Measurements from ENCODE around the gene ACOT12.

GRCh38 chr5:81297531-81297930, 96.4 kb downstream of the ACOT12 start:
- TF ChIP-seq CTCF (IDR thresholded peaks at IDR 0.05) (no peak), POLR2A (IDR thresholded peaks at IDR 0.05) (no peak)

All from right lobe of liver (tissue), 4 donors.